ENCODE measurements around the gene TRAK2. TPM values are rescaled to one million over a fixed set of nuclear protein-coding genes. Genes with fewer than 3 reads are reported as not detected.

TRAK2 gene
- total RNA-seq, 2 donors from 2014 or later = 31.4 to 40.7 TPM

DNA sequence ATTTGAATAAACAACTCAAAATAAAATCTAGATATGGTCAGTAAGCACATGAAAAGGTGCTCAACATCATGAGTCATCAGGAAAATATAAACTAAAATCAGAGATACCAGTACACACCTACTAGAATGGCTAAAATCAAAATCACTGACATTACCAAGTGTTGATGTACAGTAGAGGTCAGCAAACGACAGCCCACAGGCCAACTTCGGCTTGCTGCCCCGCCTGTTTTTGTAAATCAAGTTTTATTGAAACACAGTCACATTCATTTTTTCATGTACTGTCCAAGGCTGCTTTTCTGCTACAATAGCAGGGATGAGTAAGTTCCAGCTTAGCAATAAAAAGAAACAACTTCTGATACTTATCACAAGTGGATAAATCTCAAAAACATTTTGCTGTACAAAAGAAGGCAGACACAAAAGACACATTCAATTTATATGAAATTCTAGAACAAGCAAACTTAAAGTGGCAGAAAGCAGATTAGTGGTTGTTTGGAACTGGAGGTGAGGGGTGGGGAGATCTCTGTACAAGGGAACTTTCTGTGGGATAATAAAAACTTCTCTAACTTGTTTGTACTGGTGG lies 32.1 kb downstream of the TRAK2 start:
- no peak for DNase-seq
- ATAC-seq = no peak
- Mint-ChIP-seq H3K36me3 (ENCODE audit: low read depth) (no peaks in the 10 kb centered on the region), H3K27me3 (no peaks in the 10 kb centered on the region), H3K4me3 (no peak overlapping the region), H3K4me1 (peaks cover 40% of the 10 kb centered on the region), H3K27ac (peak overlapping the region; percentile 92)
- H3K9me3 ChIP-seq (ENCODE audit: control insufficient read depth, low read length, poor library complexity, severe bottlenecking) = no peaks in the 10 kb centered on the region

DNA sequence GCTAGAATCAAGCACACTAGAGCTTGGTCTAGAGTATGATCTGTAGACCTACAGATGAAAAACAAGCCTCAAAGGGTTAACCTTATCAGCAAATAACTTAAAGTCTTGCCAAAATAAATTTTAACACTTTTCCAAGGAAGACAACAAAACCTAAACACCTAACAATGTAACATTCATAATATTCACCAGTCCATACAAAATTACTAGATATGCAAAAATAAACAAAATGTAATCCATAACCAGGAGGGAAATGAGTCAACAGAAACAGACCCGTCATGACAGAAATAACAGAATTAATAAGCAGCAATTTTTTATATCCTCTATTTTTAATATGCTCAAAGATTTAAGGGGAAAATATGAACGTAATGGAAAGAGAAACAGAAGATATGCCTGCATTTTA lies 36.1 kb downstream of the TRAK2 start:
- Mint-ChIP-seq H3K36me3 (ENCODE audit: low read depth) (peaks cover 2% of the 10 kb centered on the region), H3K27me3 (no peaks in the 10 kb centered on the region), H3K4me3 (no peak overlapping the region), H3K4me1 (peaks cover 26% of the 10 kb centered on the region), H3K27ac (no peak overlapping the region)
- no peak for ATAC-seq
- no peak for DNase-seq
- H3K9me3 ChIP-seq (ENCODE audit: control insufficient read depth, low read length, poor library complexity, severe bottlenecking) = no peaks in the 10 kb centered on the region

DNA sequence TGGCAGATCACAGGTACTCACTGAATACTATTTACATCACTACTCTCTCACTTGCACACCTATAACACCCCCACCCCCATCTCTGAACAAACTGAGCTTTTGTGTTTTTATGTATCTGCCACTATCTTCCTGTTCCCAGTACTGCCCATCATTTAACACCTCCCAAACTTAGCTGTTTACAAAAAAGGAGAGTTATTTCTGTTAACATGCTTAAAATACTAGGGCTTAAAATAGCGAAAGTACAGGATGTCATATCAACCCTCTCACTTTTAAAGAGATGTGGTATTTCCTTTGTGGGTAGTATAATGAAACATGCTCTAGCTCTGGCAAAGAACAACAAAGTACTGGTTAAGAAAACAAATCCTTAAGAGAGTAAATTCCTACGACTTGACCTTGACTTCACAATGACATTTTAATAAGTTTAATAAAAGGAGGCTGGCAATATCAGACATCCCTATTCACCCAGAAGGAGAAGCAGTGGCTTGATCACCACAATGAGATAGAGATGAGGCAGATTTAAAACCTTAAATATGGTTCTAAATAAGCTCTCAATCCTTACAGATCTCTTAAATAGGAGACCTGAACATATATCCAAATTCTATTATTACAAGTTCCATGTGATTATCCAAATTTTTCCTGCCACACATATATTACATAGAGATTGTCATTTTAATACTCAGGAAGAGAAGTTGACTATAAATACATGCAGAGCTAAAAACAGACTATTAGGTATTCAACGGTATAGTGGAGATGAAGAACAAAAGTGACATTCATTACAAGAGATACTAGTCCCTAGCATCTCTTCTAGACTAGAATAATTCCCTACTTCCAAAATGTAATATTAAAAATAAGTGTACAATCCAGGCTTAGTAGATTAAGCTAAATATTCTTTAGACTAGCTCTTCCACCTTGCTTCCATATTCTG lies 36.9 kb downstream of the TRAK2 start:
- Mint-ChIP-seq H3K36me3 (ENCODE audit: low read depth) (peaks cover 2% of the 10 kb centered on the region), H3K27me3 (no peaks in the 10 kb centered on the region), H3K27ac (no peak overlapping the region), H3K4me1 (peaks cover 21% of the 10 kb centered on the region), H3K4me3 (no peak overlapping the region)
- DNase-seq = no peak
- ATAC-seq = peak; percentile 82
- no peaks in the 10 kb centered on the region for H3K9me3 ChIP-seq (ENCODE audit: control insufficient read depth, low read length, poor library complexity, severe bottlenecking)

DNA sequence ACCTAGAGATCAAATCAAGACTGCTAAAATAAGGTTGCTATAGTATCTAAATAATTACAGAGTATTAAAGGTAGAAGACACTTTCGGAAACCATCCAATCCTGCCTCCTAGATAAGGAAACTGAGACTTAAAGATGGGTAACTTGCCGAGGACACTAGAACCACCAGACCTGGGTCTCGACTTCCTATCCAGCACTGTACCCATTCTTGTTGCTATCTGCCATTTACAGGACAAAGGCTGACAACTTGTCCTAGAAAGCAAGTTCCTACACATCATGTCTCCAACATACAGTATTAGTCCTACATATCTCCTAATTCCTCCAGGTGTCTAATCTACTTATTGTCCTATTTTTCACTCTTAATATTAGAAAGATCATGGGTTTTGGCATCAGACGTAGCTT lies 37.7 kb downstream of the TRAK2 start:
- no peaks in the 10 kb centered on the region for H3K9me3 ChIP-seq (ENCODE audit: control insufficient read depth, low read length, poor library complexity, severe bottlenecking)
- Mint-ChIP-seq H3K4me3 (no peak overlapping the region), H3K36me3 (ENCODE audit: low read depth) (peaks cover 2% of the 10 kb centered on the region), H3K4me1 (peaks cover 14% of the 10 kb centered on the region), H3K27me3 (no peaks in the 10 kb centered on the region), H3K27ac (no peak overlapping the region)
- DNase-seq = no peak
- ATAC-seq = no peak

DNA sequence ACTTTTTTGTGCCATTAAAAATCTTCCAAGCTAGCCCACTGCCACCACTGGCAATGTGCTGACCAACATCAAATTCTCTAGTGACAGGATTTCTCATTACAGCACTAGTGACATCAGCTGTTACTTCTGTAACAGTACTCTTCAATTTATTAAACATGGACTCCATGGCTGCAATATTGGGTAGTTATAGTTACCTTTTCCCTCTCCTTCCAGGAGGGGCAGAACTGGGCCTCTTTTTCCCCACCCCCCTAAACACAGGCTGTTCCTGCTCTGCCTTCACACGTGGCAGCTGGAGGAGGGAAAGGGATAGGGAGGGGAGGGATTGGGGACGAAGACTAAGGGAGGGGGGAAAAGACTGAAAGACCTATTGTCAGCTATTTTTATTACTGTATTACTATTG lies 38.1 kb downstream of the TRAK2 start:
- no peaks in the 10 kb centered on the region for H3K9me3 ChIP-seq (ENCODE audit: control insufficient read depth, low read length, poor library complexity, severe bottlenecking)
- ATAC-seq (no peak), DNase-seq (no peak)
- peaks cover 2% of the 10 kb centered on the region for H3K36me3 Mint-ChIP-seq (ENCODE audit: low read depth)
- no peaks in the 10 kb centered on the region for H3K27me3 Mint-ChIP-seq
- peaks cover 12% of the 10 kb centered on the region for H3K4me1 Mint-ChIP-seq
- H3K4me3 Mint-ChIP-seq = no peak overlapping the region
- H3K27ac Mint-ChIP-seq = no peak overlapping the region

DNA sequence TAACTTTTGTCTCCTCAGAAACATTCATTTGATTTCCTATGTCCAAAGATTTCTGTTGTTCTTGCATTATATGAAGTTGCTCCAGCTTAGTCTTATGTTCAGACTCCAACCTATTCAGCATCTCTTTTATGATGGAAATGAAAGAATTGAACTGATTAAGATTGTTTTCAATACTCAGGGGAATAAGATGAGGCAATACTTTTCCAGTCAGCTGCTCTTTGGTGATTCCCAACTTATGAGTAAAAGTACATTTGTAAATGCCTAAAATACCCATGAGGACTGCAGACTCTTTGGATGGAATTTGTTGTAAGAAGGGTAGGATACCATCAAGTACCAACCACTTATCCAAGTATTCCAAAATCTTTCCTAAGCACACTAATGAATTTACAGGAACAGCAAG lies 39.8 kb downstream of the TRAK2 start:
- H3K9me3 ChIP-seq (ENCODE audit: control insufficient read depth, low read length, poor library complexity, severe bottlenecking) = no peaks in the 10 kb centered on the region
- Mint-ChIP-seq H3K4me3 (no peak overlapping the region), H3K36me3 (ENCODE audit: low read depth) (peaks cover 2% of the 10 kb centered on the region), H3K27ac (peak overlapping the region; percentile 10), H3K27me3 (no peaks in the 10 kb centered on the region), H3K4me1 (peaks cover 13% of the 10 kb centered on the region)
- no peak for DNase-seq
- no peak for ATAC-seq

DNA sequence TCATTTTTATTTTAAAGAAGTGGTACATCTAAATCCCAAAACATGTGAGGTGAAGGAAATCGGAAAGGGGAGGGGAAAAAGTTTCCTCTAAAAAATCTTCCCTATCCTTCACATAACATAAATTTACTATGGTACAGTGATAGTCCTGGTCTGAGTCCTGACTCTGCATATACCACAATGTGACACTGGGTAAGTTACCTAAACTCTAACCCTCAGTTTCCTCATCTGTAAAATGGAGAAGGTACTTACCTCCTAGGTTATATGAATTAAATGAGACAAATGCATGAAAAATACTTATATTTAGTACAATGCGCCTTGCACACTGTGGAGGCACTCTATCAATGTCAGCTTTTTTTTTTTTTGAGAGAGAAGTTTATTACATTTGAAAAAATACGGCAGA lies 42.3 kb downstream of the TRAK2 start:
- DNase-seq = no peak
- H3K27me3 Mint-ChIP-seq = no peaks in the 10 kb centered on the region
- H3K4me1 Mint-ChIP-seq = peaks cover 26% of the 10 kb centered on the region
- peaks cover 4% of the 10 kb centered on the region for H3K36me3 Mint-ChIP-seq (ENCODE audit: low read depth)
- no peak overlapping the region for H3K4me3 Mint-ChIP-seq
- no peak overlapping the region for H3K27ac Mint-ChIP-seq
- no peaks in the 10 kb centered on the region for H3K9me3 ChIP-seq (ENCODE audit: control insufficient read depth, low read length, poor library complexity, severe bottlenecking)
- ATAC-seq = no peak

DNA sequence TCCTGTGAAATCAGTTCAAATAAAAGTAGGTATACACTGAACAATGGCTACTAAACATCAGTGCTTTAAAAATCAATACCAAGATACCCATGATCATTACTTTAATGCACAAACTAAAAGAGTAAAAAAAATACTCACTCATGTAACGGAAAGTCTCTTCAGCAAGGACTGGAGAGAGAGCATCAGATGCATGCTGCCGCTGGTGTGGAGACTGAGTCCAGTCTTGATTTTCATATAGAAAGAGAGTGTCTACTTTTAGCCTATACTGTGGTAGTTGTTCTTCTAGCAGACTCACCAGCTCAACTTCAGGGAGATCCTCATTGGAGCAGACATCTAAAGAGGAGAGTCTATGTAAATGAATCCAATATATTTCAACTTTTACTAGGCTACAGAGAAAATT lies 44.0 kb downstream of the TRAK2 start:
- Mint-ChIP-seq H3K4me1 (peaks cover 26% of the 10 kb centered on the region), H3K36me3 (ENCODE audit: low read depth) (peaks cover 4% of the 10 kb centered on the region), H3K27me3 (no peaks in the 10 kb centered on the region), H3K27ac (peak overlapping the region; percentile 24), H3K4me3 (no peak overlapping the region)
- no peaks in the 10 kb centered on the region for H3K9me3 ChIP-seq (ENCODE audit: control insufficient read depth, low read length, poor library complexity, severe bottlenecking)
- no peak for ATAC-seq
- DNase-seq = no peak

DNA sequence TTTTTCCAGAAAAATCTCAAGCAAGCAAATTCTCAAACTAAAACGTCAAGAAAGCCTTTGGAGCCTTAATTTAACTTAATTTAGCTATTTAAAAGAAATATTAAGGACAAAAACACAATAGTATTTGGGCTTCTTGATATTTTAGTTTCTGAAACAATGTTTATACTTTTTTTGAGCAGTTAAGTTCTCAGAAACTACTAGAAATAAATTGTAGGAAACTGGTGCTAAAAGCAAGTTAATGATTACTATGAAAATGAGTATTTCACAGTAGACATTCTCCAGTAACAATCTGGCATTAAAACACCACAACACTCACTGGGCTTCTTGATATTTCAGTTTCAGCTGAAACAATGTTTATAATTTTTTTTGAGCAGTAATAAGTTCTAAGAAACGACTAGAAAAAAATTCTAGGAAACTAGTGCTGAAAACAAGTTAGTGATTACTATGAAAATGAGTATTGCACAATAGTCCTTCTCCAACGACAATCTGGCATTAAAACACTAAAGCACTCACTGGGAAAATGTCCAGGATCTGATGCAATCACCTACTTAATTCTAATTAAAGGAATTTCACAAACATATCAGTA lies 45.1 kb downstream of the TRAK2 start:
- no peak for ATAC-seq
- Mint-ChIP-seq H3K36me3 (ENCODE audit: low read depth) (peaks cover 3% of the 10 kb centered on the region), H3K27me3 (no peaks in the 10 kb centered on the region), H3K4me1 (peaks cover 23% of the 10 kb centered on the region), H3K27ac (peak overlapping the region; percentile 24), H3K4me3 (no peak overlapping the region)
- no peak for DNase-seq
- H3K9me3 ChIP-seq (ENCODE audit: control insufficient read depth, low read length, poor library complexity, severe bottlenecking) = no peaks in the 10 kb centered on the region

DNA sequence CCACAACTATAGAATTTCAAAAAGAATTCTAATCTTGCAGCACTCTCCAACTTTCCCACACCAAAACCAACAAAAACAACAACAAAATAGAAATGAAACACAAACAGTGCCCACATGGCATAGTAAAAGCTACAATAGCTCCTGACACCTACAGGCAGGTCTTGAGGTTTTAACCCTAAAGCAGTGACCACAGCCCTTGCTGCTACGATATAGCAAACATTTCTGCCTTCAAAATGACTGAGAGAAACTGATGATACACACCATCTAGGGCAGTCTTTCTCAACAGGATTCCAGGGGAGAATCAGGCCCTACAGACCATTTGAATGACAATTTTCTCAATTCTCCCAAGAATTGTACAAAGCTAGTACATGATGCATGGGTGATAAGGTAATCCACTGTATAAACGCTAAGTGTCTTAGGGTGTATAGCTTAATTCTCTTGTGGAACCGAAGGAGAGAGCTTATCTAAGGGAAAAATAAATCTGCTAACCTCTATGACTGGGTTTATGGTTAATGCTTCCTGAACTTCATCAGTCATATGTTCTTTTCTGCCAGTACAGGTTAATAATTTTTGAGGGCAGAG lies 46.5 kb downstream of the TRAK2 start:
- Mint-ChIP-seq H3K4me1 (peaks cover 20% of the 10 kb centered on the region), H3K36me3 (ENCODE audit: low read depth) (peaks cover 2% of the 10 kb centered on the region), H3K4me3 (no peak overlapping the region), H3K27ac (peak overlapping the region; percentile 73), H3K27me3 (no peaks in the 10 kb centered on the region)
- H3K9me3 ChIP-seq (ENCODE audit: control insufficient read depth, low read length, poor library complexity, severe bottlenecking) = no peaks in the 10 kb centered on the region
- DNase-seq (no peak), ATAC-seq (no peak)

DNA sequence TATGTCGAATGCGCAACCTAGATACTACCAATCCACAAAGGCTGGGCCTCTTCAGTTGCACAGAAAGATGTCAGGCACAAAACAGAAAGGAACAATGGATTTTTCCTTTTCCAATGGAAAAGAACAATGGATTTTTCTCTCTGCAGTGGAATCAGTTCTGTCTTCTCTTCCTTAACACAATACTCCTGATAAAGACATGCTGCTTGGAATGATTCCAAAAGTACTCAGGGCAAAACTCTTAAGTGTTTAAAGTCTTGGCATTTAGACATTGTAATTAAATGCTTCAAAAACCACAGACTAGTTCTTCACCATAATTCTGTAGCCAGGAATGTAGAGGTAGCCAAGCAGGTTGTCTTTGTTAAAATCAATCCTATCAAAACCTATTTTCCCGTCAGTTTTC lies 47.4 kb downstream of the TRAK2 start:
- Mint-ChIP-seq H3K36me3 (ENCODE audit: low read depth) (peaks cover 2% of the 10 kb centered on the region), H3K27ac (peak overlapping the region; percentile 21), H3K4me1 (peaks cover 22% of the 10 kb centered on the region)

DNA sequence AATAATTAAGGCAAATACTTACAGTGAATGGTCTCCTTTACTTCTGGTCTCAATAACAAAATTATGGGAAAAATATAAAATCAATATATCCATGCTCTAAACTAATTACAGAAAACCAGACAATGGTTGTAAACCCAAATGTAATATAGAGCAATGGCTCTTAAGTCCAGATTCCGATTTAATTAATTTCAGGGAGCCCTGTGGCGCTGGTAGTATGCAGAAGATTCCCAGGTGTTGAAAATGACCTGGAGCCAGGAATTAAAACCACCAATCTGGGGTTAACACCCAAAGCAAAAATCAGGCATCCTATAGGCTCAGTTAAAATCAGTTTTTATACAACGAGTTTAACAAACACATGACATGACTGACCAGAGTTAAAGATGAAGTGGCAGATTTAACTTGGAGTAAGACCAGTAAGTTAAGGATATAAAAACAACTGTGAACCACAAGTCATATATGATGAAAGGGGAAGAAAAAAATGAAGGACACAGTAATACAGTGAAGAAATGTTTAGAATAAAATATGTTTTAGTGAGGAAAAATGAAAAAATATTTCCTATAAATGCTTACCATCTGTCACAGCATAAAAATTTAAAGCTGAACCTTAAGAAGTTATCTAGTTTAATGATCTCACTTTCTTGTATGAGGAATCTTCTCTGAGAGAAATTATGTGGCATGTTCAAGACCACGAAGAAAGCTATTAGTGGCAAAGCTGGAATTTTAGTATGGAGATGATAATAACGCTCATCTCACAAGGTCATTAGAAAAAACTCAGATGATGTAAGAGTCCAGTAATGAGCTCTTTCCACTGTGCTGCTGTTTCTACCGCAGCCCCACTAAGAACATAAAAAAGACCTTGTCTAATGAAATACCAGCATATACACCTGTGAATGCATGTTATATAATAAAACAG lies 48.4 kb downstream of the TRAK2 start:
- H3K36me3 Mint-ChIP-seq (ENCODE audit: low read depth) = peaks cover 2% of the 10 kb centered on the region
- ATAC-seq (no peak), DNase-seq (no peak)
- H3K27ac Mint-ChIP-seq = peak overlapping the region; percentile 34
- H3K9me3 ChIP-seq (ENCODE audit: control insufficient read depth, low read length, poor library complexity, severe bottlenecking) = no peaks in the 10 kb centered on the region
- no peaks in the 10 kb centered on the region for H3K27me3 Mint-ChIP-seq
- no peak overlapping the region for H3K4me3 Mint-ChIP-seq
- H3K4me1 Mint-ChIP-seq = peaks cover 20% of the 10 kb centered on the region

More for the DNA sequence above, 47.4 kb downstream of the TRAK2 start:
- H3K9me3 ChIP-seq (ENCODE audit: control insufficient read depth, low read length, poor library complexity, severe bottlenecking) = no peaks in the 10 kb centered on the region
- Mint-ChIP-seq H3K27me3 (no peaks in the 10 kb centered on the region), H3K4me3 (no peak overlapping the region)
- ATAC-seq (no peak), DNase-seq (no peak)

Measured in T-helper 17 cell (primary cell).